Bronchial epithelial cell (primary cell): ENCODE data around the gene SOX6. TPM values are rescaled to one million over a fixed set of nuclear protein-coding genes. Genes with fewer than 3 reads are reported as not detected.

Source experiments
- DNase-seq: peaks from one replicate; pipeline ENCODE4 v3.0.0-alpha.2; 2010; ENCODE audit warnings: low read depth
- FAIRE-seq: peaks from 2 replicates; lab custom pipeline; 2011; peaks lifted over from hg19 to GRCh38; lab: Jason Lieb, UNC
- H3K27me3 ChIP-seq: 2 replicates; pipeline ENCODE4 v1.5.1; 2011; ENCODE audit warnings: low read length; ENCODE audit not compliant: control insufficient read depth, insufficient read depth
- H3K36me3 ChIP-seq: 2 replicates; pipeline ENCODE4 v1.5.1; 2011; ENCODE audit warnings: low read length; ENCODE audit not compliant: control insufficient read depth, insufficient read depth
- H3K4me3 ChIP-seq: 2 replicates; pipeline ENCODE4 v1.5.1; 2011; ENCODE audit warnings: mild to moderate bottlenecking, low read depth, low read length, control low read depth
- total RNA-seq: library from RNA; depleted of rRNA; stranded (reverse); fragments of >200 nt; gene quantifications from 2 replicates; pipeline ENCODE4 v1.2.1, GENCODE V29; 2014
- TF ChIP-seq, protein P1 (sequence below): IDR thresholded peaks from 2 replicates; pipeline ENCODE4 v1.5.1; 2011; ENCODE audit warnings: mild to moderate bottlenecking, moderate library complexity, low read length, control low read depth, inconsistent platforms; ENCODE audit not compliant: insufficient read depth, severe bottlenecking

The SOX6 gene
- total RNA-seq, 1 donor from 2014 or later = 0.53 TPM

DNA sequence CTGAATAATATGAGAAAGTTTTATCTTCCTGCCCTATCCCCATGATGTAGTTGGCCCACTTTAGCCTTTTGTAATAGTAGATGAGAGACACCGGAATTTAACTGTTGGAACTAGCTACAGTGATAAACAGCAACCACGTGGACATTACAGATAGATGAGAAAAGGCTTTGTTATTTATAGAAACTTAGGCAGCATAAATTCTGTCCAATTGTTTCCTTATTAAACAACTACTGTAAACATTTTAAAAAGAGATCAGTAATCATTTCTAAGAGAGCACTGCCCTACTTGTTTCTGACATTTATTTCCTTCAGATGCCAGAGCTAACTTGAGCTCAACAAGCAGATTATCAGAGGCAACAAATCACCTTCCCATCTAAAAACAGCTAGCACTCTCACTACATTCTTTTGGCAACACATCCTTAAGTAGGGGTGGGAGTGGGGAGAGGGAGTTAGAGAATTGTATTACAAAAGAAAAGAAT lies 63.1 kb downstream of the SOX6 start:
- H3K4me3 ChIP-seq = no peak overlapping the region
- TF ChIP-seq, protein P1, sequence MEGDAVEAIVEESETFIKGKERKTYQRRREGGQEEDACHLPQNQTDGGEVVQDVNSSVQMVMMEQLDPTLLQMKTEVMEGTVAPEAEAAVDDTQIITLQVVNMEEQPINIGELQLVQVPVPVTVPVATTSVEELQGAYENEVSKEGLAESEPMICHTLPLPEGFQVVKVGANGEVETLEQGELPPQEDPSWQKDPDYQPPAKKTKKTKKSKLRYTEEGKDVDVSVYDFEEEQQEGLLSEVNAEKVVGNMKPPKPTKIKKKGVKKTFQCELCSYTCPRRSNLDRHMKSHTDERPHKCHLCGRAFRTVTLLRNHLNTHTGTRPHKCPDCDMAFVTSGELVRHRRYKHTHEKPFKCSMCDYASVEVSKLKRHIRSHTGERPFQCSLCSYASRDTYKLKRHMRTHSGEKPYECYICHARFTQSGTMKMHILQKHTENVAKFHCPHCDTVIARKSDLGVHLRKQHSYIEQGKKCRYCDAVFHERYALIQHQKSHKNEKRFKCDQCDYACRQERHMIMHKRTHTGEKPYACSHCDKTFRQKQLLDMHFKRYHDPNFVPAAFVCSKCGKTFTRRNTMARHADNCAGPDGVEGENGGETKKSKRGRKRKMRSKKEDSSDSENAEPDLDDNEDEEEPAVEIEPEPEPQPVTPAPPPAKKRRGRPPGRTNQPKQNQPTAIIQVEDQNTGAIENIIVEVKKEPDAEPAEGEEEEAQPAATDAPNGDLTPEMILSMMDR = no peak
- H3K27me3 ChIP-seq = no peaks in the 10 kb centered on the region
- FAIRE-seq (no peak), DNase-seq (no peak)
- H3K36me3 ChIP-seq = no peaks in the 10 kb centered on the region

DNA sequence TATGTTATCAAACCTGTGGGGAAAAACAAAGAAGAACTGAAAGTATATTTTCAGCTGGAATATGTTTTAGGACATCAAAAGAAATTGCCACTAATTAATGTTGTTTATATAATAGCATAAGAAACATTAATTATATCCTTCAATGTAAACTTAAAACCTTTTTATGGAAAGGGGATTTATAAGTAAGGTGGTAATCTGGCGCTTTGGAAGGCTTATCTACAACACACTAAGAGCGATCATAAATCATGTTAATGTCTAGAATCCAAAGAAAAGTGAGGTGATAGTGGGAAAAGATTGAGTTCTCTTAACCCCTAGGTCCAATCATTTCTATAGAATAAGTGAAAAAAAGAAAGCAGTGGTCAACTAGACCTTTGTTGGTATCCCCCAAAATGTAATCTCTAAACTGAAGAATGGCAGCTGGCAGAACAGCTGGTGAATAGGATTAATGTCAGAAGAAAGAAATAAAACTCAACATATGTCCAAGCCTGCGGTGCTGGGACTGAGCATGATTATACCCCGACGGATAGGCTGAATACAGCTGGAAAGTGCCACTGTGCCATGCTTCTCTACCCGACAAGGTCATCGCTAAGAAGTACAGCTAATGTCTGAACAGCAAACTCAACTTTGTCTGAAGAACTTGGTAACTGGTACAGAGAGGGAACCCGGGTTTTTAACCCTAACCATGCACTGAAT lies 64.0 kb downstream of the SOX6 start:
- Histone ChIP-seq H3K27me3 (no peaks in the 10 kb centered on the region), H3K4me3 (no peak overlapping the region), H3K36me3 (no peaks in the 10 kb centered on the region)
- DNase-seq = no peak
- TF ChIP-seq, protein P1 = no peak
- no peak for FAIRE-seq

GRCh38 chr11:16291729-16292128 lies 64.6 kb downstream of the SOX6 start:
- TF ChIP-seq, protein P1 = no peak
- no peak for FAIRE-seq
- Histone ChIP-seq H3K27me3 (no peaks in the 10 kb centered on the region), H3K36me3 (no peaks in the 10 kb centered on the region), H3K4me3 (no peak overlapping the region)
- DNase-seq = no peak

- FAIRE-seq (no peak), DNase-seq (no peak)
- Histone ChIP-seq H3K4me3 (no peak overlapping the region), H3K36me3 (no peaks in the 10 kb centered on the region), H3K27me3 (no peaks in the 10 kb centered on the region)
- TF ChIP-seq, protein P1 = no peak
These were observed 66.8 kb downstream of the SOX6 start for GRCh38 chr11:16289541-16289940.

DNA sequence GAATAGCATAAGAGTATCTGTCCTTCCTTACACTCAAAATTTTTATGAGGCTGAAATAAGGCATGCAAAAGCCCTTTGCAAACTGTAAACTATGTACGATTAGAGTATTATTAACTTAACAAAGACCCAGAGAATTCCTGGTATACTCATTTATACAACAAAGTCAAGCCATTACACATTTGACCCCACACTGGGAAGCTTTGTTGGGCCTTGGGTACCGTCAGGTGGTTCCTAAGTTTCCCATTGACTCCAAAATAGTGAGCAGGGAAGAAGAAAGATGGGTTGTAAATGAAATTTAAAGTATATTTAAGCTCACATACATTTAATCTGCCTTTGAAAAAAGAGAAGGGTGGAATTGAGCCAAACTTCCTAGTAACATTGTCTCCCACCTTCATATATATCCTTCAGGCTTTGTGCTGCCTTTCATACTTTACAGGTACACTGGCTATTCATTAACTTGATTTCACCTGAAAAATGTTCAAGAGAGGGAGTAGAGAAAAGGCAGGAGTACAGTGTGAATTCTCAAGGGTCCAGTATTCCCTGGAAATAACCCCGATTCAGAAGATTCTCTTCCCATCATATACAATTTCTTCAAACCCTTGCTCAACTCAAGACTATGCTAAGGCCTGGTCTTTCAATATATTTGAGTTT lies 68.6 kb downstream of the SOX6 start:
- TF ChIP-seq, protein P1 = no peak
- FAIRE-seq (no peak), DNase-seq (no peak)
- Histone ChIP-seq H3K27me3 (no peaks in the 10 kb centered on the region), H3K36me3 (no peaks in the 10 kb centered on the region), H3K4me3 (no peak overlapping the region)
